ENCODE measurements around the gene TUBB4A.

The TUBB4A gene

DNA sequence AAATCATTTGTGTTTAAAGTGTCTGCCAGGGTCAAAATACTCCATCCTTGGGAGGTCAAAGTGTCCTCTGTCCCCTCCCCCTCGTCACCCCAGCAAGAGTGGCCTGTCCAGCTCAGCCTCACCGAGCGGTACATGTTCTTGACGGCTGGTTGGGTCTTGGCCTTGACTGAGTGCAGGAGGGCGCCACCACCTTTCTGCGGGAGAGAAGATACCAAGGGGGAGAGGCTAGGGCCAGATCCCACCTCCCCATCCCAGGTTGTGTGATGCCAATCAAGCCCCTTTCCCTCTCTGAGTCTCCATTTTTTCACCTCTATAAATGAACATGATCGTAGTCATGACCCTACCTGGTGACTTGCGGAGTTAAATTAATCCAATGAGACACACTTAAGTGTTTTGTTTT, 31.9 kb downstream of the TUBB4A start:
- H2AFZ ChIP-seq (ENCODE audit: low read length): no peak overlapping the region
- no peak overlapping the region for H3K18ac ChIP-seq (ENCODE audit: low read length)
- peaks cover 2 to 53% (median 10%) of the 10 kb centered on the region in 3 experiments for H3K27me3 ChIP-seq (ENCODE audit: control insufficient read depth in 3 of 3, insufficient read depth in 3 of 3, low read depth in 1 of 3, low read length in 3 of 3)
- no peak overlapping the region for H3K9ac ChIP-seq (ENCODE audit: low read depth, low read length, poor library complexity)
- H3K9me3 ChIP-seq (replicated peaks in 1 of 2; ENCODE audit: control insufficient read depth in 2 of 2, insufficient read depth in 1 of 2, low read depth in 1 of 2, low read length in 2 of 2): no peaks in the 10 kb centered on the region
- H2BK5ac ChIP-seq (ENCODE audit: low read length): no peak overlapping the region
- H3K27ac ChIP-seq (replicated peaks; ENCODE audit: low read length): no peak overlapping the region
- H3K4ac ChIP-seq (ENCODE audit: low read length): no peak overlapping the region
- peaks cover 0 to under 1% of the 10 kb centered on the region in 2 donors for H3K4me1 ChIP-seq (ENCODE audit: control insufficient read depth in 2 of 2, insufficient read depth in 1 of 2, low read depth in 1 of 2, low read length in 2 of 2)
- H4K8ac ChIP-seq (ENCODE audit: low read depth, low read length): no peak overlapping the region
- H3K36me3 ChIP-seq (replicated peaks in 1 of 2; ENCODE audit: control insufficient read depth in 2 of 2, insufficient read depth in 2 of 2, low read length in 2 of 2): no peaks in the 10 kb centered on the region
- H2BK12ac ChIP-seq (ENCODE audit: low read length): no peak overlapping the region
- no peak overlapping the region for H3K4me2 ChIP-seq (ENCODE audit: insufficient read depth, low read length, poor library complexity, severe bottlenecking)
- WGBS, 2 donors (ENCODE audit: extremely low coverage in 2 of 2, insufficient read length in 2 of 2, insufficient replicate concordance in 1 of 2): no CpG with 5 or more reads among the region's 8 CpGs
- H3K4me3 ChIP-seq (ENCODE audit: low read length in 2 of 2): no peak overlapping the region
- no peak for DNase-seq (ENCODE audit: low spot score)
- H2AK5ac ChIP-seq (ENCODE audit: low read depth, low read length): no peak overlapping the region
- H3K79me1 ChIP-seq (ENCODE audit: low read depth, low read length): peaks cover under 1% of the 10 kb centered on the region
- H2BK15ac ChIP-seq (ENCODE audit: low read length): no peak overlapping the region
- no peak overlapping the region for H3K14ac ChIP-seq (ENCODE audit: low read length)
- no peak overlapping the region for H4K91ac ChIP-seq (ENCODE audit: low read depth, low read length, poor library complexity)
- no peak overlapping the region for H3K23ac ChIP-seq (ENCODE audit: low read depth, low read length, poor library complexity)
- no peak overlapping the region for H2BK120ac ChIP-seq (ENCODE audit: low read depth, low read length)

DNA sequence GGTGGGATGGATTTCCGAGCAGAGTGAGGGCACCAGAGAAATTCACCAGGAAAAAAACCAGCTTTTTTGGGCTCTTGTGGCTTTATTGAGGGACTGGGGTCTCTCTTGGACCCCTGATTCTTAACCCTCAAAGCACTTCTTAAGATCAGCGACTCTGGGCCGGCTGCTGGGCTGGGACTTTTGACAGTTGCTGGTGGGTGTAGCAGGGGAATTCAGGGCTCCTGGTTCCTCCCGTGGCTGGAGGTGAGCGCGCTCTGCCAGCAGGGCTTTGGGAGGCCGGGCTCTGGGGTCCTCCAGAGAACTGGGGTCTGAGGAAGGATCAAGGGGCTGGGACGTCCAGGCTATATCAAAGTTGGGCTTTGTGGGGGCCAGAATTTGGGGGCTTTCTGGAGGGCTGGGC, 34.7 kb downstream of the TUBB4A start:
- no peak overlapping the region for H3K23ac ChIP-seq (ENCODE audit: low read depth, low read length, poor library complexity)
- no peak for DNase-seq (ENCODE audit: low spot score)

DNA sequence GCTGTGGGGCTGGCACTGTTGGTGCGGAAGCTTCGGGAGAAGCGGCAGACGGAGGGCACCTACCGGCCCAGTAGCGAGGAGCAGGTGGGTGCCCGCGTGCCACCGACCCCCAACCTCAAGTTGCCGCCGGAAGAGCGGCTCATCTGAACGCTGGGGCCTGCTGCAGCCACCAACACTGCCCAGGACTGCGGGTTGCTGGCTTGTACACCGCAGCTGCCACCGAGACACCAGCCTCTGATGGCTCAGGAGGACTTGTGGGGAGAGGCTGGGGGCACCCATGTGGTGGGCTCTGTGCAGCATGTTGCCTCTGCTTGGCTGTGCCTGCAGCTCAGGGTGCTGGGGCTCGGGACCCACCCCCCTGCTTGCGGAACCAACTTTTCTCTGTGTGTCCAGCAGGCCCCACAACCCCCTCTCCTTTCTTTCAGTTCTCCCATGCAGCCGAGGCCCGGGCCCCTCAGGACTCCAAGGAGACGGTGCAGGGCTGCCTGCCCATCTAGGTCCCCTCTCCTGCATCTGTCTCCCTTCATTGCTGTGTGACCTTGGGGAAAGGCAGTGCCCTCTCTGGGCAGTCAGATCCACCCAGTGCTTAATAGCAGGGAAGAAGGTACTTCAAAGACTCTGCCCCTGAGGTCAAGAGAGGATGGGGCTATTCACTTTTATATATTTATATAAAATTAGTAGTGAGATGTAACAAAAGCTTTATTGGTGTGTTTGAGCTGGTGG, 35.4 kb downstream of the TUBB4A start:
- WGBS, 2 donors (ENCODE audit: extremely low coverage in 2 of 2, insufficient read length in 2 of 2, insufficient replicate concordance in 1 of 2): no CpG with 5 or more reads among the region's 21 CpGs
- H3K36me3 ChIP-seq (replicated peaks in 1 of 2; ENCODE audit: control insufficient read depth in 2 of 2, insufficient read depth in 2 of 2, low read length in 2 of 2): no peaks in the 10 kb centered on the region
- H2BK120ac ChIP-seq (ENCODE audit: low read depth, low read length): no peak overlapping the region
- no peak overlapping the region for H3K9ac ChIP-seq (ENCODE audit: low read depth, low read length, poor library complexity)
- no peak overlapping the region for H3K4ac ChIP-seq (ENCODE audit: low read length)
- H3K9me3 ChIP-seq (replicated peaks in 1 of 2; ENCODE audit: control insufficient read depth in 2 of 2, insufficient read depth in 1 of 2, low read depth in 1 of 2, low read length in 2 of 2): peaks cover 0 to 2% of the 10 kb centered on the region in 2 donors
- peak overlapping the region; percentile 76 for H3K18ac ChIP-seq (ENCODE audit: low read length)
- no peak overlapping the region for H4K8ac ChIP-seq (ENCODE audit: low read depth, low read length)
- no peak overlapping the region for H2AFZ ChIP-seq (ENCODE audit: low read length)
- peak overlapping the region; percentile 93 for H3K23ac ChIP-seq (ENCODE audit: low read depth, low read length, poor library complexity)
- peak overlapping the region; percentile 22 for H2BK12ac ChIP-seq (ENCODE audit: low read length)
- H3K79me1 ChIP-seq (ENCODE audit: low read depth, low read length): no peaks in the 10 kb centered on the region
- H4K91ac ChIP-seq (ENCODE audit: low read depth, low read length, poor library complexity): no peak overlapping the region
- no peak overlapping the region for H3K14ac ChIP-seq (ENCODE audit: low read length)
- no peak overlapping the region for H3K4me2 ChIP-seq (ENCODE audit: insufficient read depth, low read length, poor library complexity, severe bottlenecking)
- peak overlapping the region; percentile 89 for H2BK15ac ChIP-seq (ENCODE audit: low read length)
- peaks cover 12 to 70% (median 33%) of the 10 kb centered on the region in 3 experiments for H3K27me3 ChIP-seq (ENCODE audit: control insufficient read depth in 3 of 3, insufficient read depth in 3 of 3, low read depth in 1 of 3, low read length in 3 of 3)
- no peak overlapping the region for H3K27ac ChIP-seq (replicated peaks; ENCODE audit: low read length)
- DNase-seq (ENCODE audit: low spot score): no peak
- H3K4me3 ChIP-seq (ENCODE audit: low read length in 2 of 2): no peak overlapping the region
- H3K4me1 ChIP-seq (ENCODE audit: control insufficient read depth in 2 of 2, insufficient read depth in 1 of 2, low read depth in 1 of 2, low read length in 2 of 2): peaks cover 0 to 2% of the 10 kb centered on the region in 2 donors
- peak overlapping the region; percentile 94 for H2AK5ac ChIP-seq (ENCODE audit: low read depth, low read length)
- H2BK5ac ChIP-seq (ENCODE audit: low read length): no peak overlapping the region

More for the DNA sequence above, 34.7 kb downstream of the TUBB4A start:
- Histone ChIP-seq H3K4me3 (ENCODE audit: low read length in 2 of 2) (no peak overlapping the region), H3K14ac (ENCODE audit: low read length) (no peak overlapping the region), H3K9me3 (replicated peaks in 1 of 2; ENCODE audit: control insufficient read depth in 2 of 2, insufficient read depth in 1 of 2, low read depth in 1 of 2, low read length in 2 of 2) (peaks cover 0 to 2% of the 10 kb centered on the region in 2 donors), H3K36me3 (replicated peaks in 1 of 2; ENCODE audit: control insufficient read depth in 2 of 2, insufficient read depth in 2 of 2, low read length in 2 of 2) (no peaks in the 10 kb centered on the region), H4K91ac (ENCODE audit: low read depth, low read length, poor library complexity) (no peak overlapping the region), H3K4ac (ENCODE audit: low read length) (no peak overlapping the region), H2BK5ac (ENCODE audit: low read length) (peak overlapping the region; percentile 68), H2AFZ (ENCODE audit: low read length) (no peak overlapping the region), H2BK120ac (ENCODE audit: low read depth, low read length) (no peak overlapping the region), H2AK5ac (ENCODE audit: low read depth, low read length) (peak overlapping the region; percentile 86), H3K27me3 (ENCODE audit: control insufficient read depth in 3 of 3, insufficient read depth in 3 of 3, low read depth in 1 of 3, low read length in 3 of 3) (peaks cover 12 to 65% (median 27%) of the 10 kb centered on the region in 3 experiments), H3K27ac (replicated peaks; ENCODE audit: low read length) (no peak overlapping the region), H3K4me1 (ENCODE audit: control insufficient read depth in 2 of 2, insufficient read depth in 1 of 2, low read depth in 1 of 2, low read length in 2 of 2) (peaks cover 0 to 2% of the 10 kb centered on the region in 2 donors), H2BK15ac (ENCODE audit: low read length) (no peak overlapping the region), H3K18ac (ENCODE audit: low read length) (no peak overlapping the region), H4K8ac (ENCODE audit: low read depth, low read length) (no peak overlapping the region), H2BK12ac (ENCODE audit: low read length) (no peak overlapping the region), H3K9ac (ENCODE audit: low read depth, low read length, poor library complexity) (no peak overlapping the region), H3K4me2 (ENCODE audit: insufficient read depth, low read length, poor library complexity, severe bottlenecking) (no peak overlapping the region), H3K79me1 (ENCODE audit: low read depth, low read length) (no peaks in the 10 kb centered on the region)
- no CpG with 5 or more reads among the region's 8 CpGs for WGBS, 2 donors (ENCODE audit: extremely low coverage in 2 of 2, insufficient read length in 2 of 2, insufficient replicate concordance in 1 of 2)

DNA sequence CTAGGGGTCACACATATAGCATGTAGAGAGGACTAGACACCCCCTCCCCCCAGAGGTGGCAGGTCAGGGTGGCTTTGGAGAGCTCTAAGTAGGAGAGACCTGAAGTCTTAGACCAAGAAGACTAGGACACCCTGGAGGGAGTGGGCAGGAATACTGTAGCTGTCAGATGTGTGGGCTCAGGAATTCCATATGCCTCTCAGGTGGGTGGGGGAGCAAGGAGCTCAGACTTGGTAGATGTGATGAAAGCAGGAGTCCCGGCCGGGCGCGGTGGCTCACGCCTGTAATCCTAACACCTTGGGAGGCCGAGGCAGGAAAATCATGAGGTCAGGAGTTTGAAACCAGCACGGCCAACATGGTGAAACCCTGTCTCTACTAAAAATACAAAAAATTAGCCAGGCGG, 36.4 kb downstream of the TUBB4A start:
- Histone ChIP-seq H3K23ac (ENCODE audit: low read depth, low read length, poor library complexity) (no peak overlapping the region), H3K4me2 (ENCODE audit: insufficient read depth, low read length, poor library complexity, severe bottlenecking) (no peak overlapping the region), H3K4me3 (ENCODE audit: low read length in 2 of 2) (no peak overlapping the region), H3K18ac (ENCODE audit: low read length) (no peak overlapping the region), H2AK5ac (ENCODE audit: low read depth, low read length) (no peak overlapping the region), H2AFZ (ENCODE audit: low read length) (no peak overlapping the region), H3K9ac (ENCODE audit: low read depth, low read length, poor library complexity) (no peak overlapping the region), H2BK15ac (ENCODE audit: low read length) (no peak overlapping the region), H3K36me3 (replicated peaks in 1 of 2; ENCODE audit: control insufficient read depth in 2 of 2, insufficient read depth in 2 of 2, low read length in 2 of 2) (no peaks in the 10 kb centered on the region), H3K79me1 (ENCODE audit: low read depth, low read length) (no peaks in the 10 kb centered on the region), H2BK5ac (ENCODE audit: low read length) (no peak overlapping the region), H3K4ac (ENCODE audit: low read length) (no peak overlapping the region), H2BK12ac (ENCODE audit: low read length) (no peak overlapping the region), H4K91ac (ENCODE audit: low read depth, low read length, poor library complexity) (no peak overlapping the region), H3K27ac (replicated peaks; ENCODE audit: low read length) (no peak overlapping the region), H3K9me3 (replicated peaks in 1 of 2; ENCODE audit: control insufficient read depth in 2 of 2, insufficient read depth in 1 of 2, low read depth in 1 of 2, low read length in 2 of 2) (peaks cover 0 to 2% of the 10 kb centered on the region in 2 donors), H3K14ac (ENCODE audit: low read length) (no peak overlapping the region), H4K8ac (ENCODE audit: low read depth, low read length) (no peak overlapping the region), H3K27me3 (ENCODE audit: control insufficient read depth in 3 of 3, insufficient read depth in 3 of 3, low read depth in 1 of 3, low read length in 3 of 3) (peaks cover 12 to 70% (median 33%) of the 10 kb centered on the region in 3 experiments), H3K4me1 (ENCODE audit: control insufficient read depth in 2 of 2, insufficient read depth in 1 of 2, low read depth in 1 of 2, low read length in 2 of 2) (peaks cover 1 to 2% of the 10 kb centered on the region in 2 donors), H2BK120ac (ENCODE audit: low read depth, low read length) (no peak overlapping the region)
- DNase-seq (ENCODE audit: low spot score): no peak
- WGBS, 2 donors (ENCODE audit: extremely low coverage in 2 of 2, insufficient read length in 2 of 2, insufficient replicate concordance in 1 of 2): no CpG with 5 or more reads among the region's 8 CpGs
